GM19193 (cell line): ENCODE data around the gene A3GALT2.

Experiments used
- POLR2A ChIP-seq: IDR thresholded peaks from 4 replicates; pipeline ENCODE4 v1.6.1; 2011; ENCODE audit not compliant: insufficient read depth, insufficient read length; ENCODE audit errors: extremely low read depth

The A3GALT2 gene

GRCh38 chr1:33300673-33301072 is 20.2 kb downstream of the A3GALT2 start:
- no peak for TF ChIP-seq POLR2A

DNA sequence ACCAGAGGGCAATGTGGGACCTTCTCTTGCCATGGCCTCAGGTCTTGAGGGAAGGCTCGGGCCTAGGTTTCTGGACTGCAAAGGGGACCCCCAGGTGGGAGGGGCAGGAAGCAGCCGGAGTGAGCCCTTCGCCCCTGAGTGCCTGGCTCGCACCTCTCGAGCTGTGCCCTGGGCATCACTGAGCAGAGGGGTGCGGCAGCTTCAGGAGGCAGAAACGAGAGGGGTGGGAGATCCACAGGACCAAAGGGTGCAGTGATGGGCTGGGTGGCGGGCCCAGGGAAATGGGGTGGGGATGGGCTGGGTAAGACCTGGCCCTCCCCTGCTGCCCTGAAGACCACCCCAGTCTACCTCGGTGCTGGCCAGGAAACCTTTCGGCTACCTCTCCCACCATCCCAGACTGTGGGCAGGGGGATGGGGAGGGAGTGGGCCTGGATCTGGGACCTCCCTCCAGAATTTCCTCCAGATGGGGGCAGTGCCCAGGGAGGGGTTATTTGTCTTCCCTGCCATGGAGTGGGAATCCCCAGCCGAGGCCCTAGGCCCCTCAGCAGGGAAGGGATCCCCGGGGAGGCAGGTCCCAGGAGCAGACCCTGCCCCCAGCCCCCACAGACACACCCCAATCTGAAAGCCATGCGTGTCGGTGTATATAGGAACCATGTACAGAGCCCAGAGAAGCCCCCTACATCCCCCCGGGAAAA is 21.3 kb downstream of the A3GALT2 start:
- TF ChIP-seq POLR2A, result no peak

DNA sequence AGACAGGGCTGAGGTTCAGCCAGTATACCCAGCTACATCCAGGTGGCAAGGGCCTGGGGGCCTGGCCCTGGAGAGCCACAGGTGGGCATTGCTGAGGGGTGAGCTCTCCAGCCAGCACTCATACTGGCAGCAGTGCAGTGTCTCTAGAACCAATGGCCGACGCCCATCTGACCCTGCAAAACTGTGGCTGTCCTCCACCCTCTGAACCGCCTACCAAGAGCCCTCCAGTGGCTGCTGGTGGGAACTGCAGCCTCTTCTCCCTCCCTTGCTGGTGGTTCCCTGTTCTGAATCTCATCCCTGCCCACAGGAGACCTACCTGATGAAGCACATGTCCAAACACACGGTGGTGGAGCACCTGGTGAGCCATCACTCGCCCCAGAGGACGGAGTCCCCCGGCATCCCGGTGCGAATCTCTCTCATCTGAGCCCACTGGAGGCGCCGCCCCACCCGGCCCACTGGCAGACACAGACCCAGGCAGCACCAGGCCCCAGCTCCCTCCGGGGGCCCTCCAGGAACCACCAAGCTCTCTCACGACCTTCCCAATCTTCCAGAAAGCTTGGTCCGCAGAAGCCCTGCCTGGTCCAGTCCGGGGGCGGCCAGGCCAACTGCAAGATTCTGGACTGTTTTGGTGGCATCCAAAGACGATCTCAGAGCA is 22.1 kb downstream of the A3GALT2 start:
- no peak for TF ChIP-seq POLR2A

GRCh38 chr1:33297911-33298622 is 22.8 kb downstream of the A3GALT2 start:
- TF ChIP-seq POLR2A, result no peak

DNA sequence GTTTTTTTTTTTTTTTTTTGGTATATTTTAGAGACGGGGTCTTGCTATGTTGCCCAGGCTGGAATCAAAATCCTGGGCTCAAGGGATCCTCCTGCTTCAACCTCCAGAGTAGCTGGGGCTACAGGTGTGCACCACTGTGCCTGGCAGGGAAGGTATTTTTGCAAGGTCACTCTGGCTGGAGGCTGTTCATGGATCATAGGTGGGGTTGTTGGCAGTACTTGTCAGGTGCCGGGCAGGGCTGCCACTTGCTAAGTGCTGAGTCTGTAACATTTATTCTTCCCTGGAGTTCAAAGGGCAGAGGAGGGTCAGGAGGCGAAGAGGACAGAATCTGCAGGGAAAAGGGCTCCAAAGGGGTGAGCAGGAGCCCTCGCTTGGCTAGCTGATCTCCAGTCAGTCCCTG is 24.1 kb downstream of the A3GALT2 start:
- TF ChIP-seq POLR2A, result no peak

DNA sequence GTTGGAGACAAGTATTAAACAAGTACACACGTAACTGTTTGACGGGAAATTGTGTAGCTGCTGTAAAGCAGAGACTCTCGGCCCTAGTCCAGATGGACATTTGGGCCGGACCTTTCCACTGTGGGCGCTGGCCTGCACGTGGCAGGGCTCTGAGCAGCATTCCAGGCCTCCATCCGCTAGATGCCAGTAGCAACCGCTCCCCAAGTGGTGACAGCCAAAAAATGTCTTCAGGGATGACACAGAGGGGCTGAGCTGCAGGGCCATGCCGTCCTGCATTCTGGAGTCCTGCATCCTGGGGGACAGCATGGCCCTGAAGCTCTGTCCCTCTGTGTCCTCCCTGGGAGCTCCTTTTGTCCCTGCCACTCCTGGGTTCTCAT is 24.8 kb downstream of the A3GALT2 start:
- no peak for TF ChIP-seq POLR2A

DNA sequence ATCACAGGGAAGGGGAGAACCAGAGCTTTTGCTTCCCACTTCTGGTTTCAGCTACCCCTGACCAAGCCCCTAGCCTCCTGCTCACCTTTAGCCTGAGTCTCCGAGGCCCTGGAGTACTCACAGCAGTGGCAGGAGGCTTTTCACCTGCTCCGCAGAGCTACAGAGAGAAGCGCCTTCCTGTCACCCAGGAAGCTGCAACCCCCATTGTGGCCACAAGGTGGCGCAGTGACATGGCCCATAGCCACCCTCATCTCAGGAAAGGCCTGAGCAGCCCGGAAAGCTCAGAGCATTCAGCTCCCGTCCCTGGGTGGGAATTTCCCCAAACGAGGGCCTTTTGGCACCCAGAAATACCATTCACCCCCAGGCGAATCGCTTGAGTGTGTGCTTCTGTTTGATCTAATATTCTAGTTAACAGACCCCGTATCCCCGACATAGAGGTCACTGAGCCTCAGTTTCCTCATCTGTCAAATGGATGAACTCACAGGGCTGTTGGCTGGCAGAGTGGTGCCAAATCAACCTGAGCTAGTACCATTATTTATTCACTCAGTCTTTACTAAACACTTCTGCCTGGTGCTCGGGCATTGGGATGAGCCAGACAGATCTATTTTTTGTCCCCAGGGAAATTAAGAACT is 25.3 kb downstream of the A3GALT2 start:
- TF ChIP-seq POLR2A, result no peak

DNA sequence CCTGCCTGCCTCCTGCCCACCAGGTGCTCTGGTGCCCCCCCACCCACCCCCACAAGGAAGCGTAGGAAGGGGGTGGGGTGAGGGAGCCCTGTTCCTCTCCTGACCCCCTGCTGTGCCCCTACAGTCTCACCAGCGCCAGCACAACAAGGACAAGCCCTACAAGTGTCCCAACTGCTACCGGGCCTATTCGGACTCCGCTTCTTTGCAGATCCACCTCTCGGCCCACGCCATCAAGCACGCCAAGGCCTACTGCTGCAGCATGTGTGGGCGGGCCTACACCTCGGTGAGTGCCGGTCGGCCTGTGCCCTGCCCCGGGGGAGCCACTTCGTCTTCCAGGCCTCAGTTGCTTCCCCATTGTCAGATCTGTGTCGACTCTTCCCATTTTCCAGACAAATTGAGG is 25.9 kb downstream of the A3GALT2 start:
- no peak for TF ChIP-seq POLR2A

DNA sequence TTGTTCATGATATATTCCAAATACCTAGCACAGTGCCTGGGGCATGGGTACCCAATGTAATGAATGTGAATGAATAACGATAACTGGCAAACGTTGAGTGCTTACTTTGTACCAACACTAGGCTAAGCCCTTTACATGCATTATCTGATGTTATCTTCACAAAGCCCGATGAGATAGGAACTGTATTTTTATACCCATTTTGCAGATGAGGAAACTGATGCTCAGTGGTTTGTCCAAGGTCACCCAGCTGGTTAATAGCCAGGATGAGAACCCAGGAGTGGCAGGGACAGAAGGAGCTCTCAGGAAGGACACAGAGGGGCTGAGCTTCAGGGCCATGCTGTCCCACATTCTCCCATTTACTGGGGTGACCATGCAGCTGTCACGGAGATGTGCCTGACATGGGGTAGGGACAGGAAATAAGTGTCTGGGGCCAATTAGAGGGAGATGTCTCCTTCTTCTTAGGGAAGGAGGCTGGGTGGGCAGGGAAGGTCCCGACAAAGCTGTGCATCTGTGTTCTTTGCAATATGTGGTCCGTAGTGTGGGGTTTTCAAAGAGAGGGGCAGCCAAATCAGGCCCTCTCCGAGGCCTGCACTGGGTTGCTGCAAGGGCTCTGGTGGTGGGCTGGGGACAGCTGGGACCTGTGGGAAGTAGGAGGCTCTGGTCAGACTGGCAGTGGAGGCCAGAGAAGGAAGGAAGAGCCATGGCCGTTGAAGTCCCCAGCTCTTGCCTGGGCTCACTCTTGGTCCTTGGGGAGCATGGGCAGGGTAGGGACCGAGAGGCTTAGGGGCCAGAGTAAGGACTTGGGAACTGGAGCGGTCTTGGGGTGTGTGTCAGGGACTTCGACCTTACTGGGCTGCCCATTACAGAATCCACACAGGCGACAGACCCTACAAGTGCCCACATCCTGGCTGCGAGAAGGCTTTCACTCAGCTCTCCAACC is 26.6 kb downstream of the A3GALT2 start:
- no peak for TF ChIP-seq POLR2A

GRCh38 chr1:33292726-33293340 is 28.1 kb downstream of the A3GALT2 start:
- TF ChIP-seq POLR2A, result no peak

- no peak for TF ChIP-seq POLR2A
Observed at GRCh38 chr1:33289858-33290154, 31.1 kb downstream of the A3GALT2 start.

DNA sequence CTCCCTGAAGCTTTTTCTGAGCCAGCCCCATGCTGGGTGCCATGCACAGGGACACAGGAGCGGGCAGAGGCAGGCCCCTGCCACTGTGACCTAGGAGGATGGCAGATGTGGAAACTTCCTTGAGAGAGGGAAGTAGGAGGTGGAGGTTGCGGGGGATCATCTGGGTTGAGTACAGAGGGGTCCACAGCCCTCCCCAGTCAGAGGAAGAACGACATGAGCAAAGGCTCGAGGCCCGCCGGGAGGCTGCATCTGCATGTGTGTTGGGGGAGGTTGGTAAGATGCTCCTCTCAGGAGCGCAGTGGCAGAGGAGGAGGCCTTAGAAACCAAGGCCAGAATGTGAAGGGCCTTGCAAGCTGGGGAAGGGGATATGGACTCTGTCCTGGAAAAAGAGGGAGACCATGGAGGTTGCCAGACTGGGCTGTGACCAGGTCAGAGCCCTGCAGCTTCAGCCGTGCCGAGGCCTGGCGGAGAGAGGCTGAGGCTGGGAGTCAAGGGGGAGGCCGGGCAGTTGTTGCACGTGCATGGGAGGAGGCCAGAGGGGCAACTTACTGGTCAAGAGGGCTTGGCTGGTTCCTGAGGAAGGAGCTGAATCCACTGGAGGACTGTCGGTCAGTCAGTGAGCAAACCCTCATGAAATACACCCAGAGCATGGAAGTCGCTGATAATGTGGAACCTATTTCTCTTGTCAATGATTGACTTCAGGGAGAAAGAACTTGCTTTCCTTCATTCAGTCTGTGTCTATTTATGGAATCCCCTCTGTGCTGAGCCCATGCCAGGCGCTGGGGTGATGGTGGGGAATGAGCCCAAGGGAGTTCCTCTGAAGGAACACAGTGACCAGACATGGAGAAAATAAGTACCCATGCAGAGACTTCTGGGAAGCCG is 31.7 kb downstream of the A3GALT2 start:
- no peak for TF ChIP-seq POLR2A

- no peak for TF ChIP-seq POLR2A
Observed at GRCh38 chr1:33287317-33287716, 33.6 kb downstream of the A3GALT2 start.
